GM10248 (cell line): ENCODE measurements around the gene ABCA7.
A peak's percentile ranks its signal among the peaks of the same experiment; 100 is the strongest.
"Not testable (repeated sequence)": the region's sequence is repeated elsewhere in the genome, so short reads cannot be mapped to it uniquely, and the experiment has no call there.

ENCODE experiments used
- CTCF ChIA-PET: fragments of 300-600 bp; sonication (Branson Sonifier 250); formaldehyde crosslinking; extraction: SDS; loops from one replicate; lab custom pipeline; 2021; ENCODE audit warnings: antibody characterized with exemption; lab: Yijun Ruan, JAX
- POLR2A ChIA-PET: fragments of 350-650 bp; sonication (Branson Sonifier 250); formaldehyde crosslinking; extraction: SDS; loops from one replicate; lab custom pipeline; 2020; ENCODE audit warnings: antibody characterized with exemption; lab: Yijun Ruan, JAX
- DNase-seq: peaks from one replicate; pipeline ENCODE4 v3.0.0; 2012; ENCODE audit errors: extremely low spot score
- CTCF ChIP-seq: IDR thresholded peaks from 2 replicates; pipeline ENCODE4 v1.5.1; 2012; ENCODE audit warnings: mild to moderate bottlenecking, low read depth; ENCODE audit errors: extremely low read depth, missing control alignments, control extremely low read depth

The ABCA7 gene

GRCh38 chr19:1110809-1111640 is 71.1 kb downstream of the ABCA7 start:
- ChIA-PET CTCF (interaction anchor here (1.0 to 4.0 kb wide), 4 partner anchors 11 to 82 kb away, joined by 3 to 35 read pairs (median 4); no protein-coding TSS in a partner anchor), POLR2A (interaction anchor here (0.7 to 0.9 kb wide), 3 partner anchors 24 to 133 kb away, joined by 3 to 5 read pairs (median 4); no protein-coding TSS in a partner anchor)
- no peak for TF ChIP-seq CTCF
- no peak for DNase-seq

GRCh38 chr19:1111641-1112267 is 71.8 kb downstream of the ABCA7 start:
- DNase-seq, result no peak
- ChIA-PET POLR2A (interaction anchor here (0.7 to 0.8 kb wide), 3 partner anchors 20 to 82 kb away, joined by 3 to 5 read pairs (median 4); no protein-coding TSS in a partner anchor), CTCF (interaction anchor here (1.0 to 4.0 kb wide), 8 partner anchors 11 to 107 kb away, joined by 3 to 35 read pairs (median 6); partner anchors contain the start of gene ARHGAP45)
- TF ChIP-seq CTCF, result no peak

GRCh38 chr19:1112268-1113029 is 72.5 kb downstream of the ABCA7 start:
- no peak for DNase-seq
- no peak for TF ChIP-seq CTCF
- ChIA-PET CTCF (interaction anchor here (1.1 to 4.0 kb wide), 24 partner anchors 9 to 340 kb away, joined by 3 to 45 read pairs (median 5); partner anchors contain the start of genes ABCA7, ARHGAP45, ATP5F1D and CNN2), POLR2A (interaction anchor here (0.8 kb wide), 2 partner anchors 19 to 82 kb away, joined by 4 to 5 read pairs; no protein-coding TSS in a partner anchor)

- ChIA-PET POLR2A (no interaction called here), CTCF (interaction anchor here (0.7 to 4.0 kb wide), 41 partner anchors 10 to 339 kb away, joined by 3 to 45 read pairs (median 5); partner anchors contain the start of genes ABCA7, ARHGAP45, ATP5F1D and CBARP)
- TF ChIP-seq CTCF, result peak; percentile 85
- DNase-seq, result peak; percentile 97
Observed at GRCh38 chr19:1113030-1113985, 73.4 kb downstream of the ABCA7 start.

- POLR2A ChIA-PET, result interaction anchor here (1.1 kb wide), 1 partner anchor 17 kb away, joined by 3 read pairs; no protein-coding TSS in a partner anchor
Observed at GRCh38 chr19:1113986-1114483, 74.1 kb downstream of the ABCA7 start.

GRCh38 chr19:1114728-1115127 is 74.8 kb downstream of the ABCA7 start:
- POLR2A ChIA-PET, result interaction anchor here (1.1 kb wide), 1 partner anchor 16 kb away, joined by 3 read pairs; no protein-coding TSS in a partner anchor
- CTCF ChIA-PET, result interaction anchor here (1.7 to 2.5 kb wide), 3 partner anchors 9 to 104 kb away, joined by 5 to 45 read pairs (median 9); no protein-coding TSS in a partner anchor

More at GRCh38 chr19:1113986-1114483, 74.1 kb downstream of the ABCA7 start:
- no peak for TF ChIP-seq CTCF
- CTCF ChIA-PET, result interaction anchor here (0.7 to 4.0 kb wide), 37 partner anchors 10 to 226 kb away, joined by 3 to 45 read pairs (median 5); partner anchors contain the start of genes ABCA7, ARHGAP45, ATP5F1D and CBARP
- no peak for DNase-seq

More at GRCh38 chr19:1114728-1115127, 74.8 kb downstream of the ABCA7 start:
- not testable (repeated sequence) for DNase-seq
